Transverse colon (tissue), 4 donors: ENCODE data around the gene MAPKBP1.

Source experiments
- POLR2A ChIP-seq: fragments of 450-650 bp; IDR thresholded peaks from one replicate; pipeline ENCODE4 v1.6.1; 2016; ENCODE audit warnings: antibody characterized with exemption, mild to moderate bottlenecking, moderate library complexity
- POLR2AphosphoS5 ChIP-seq, 3 donors: sonication (generic); formaldehyde crosslinking; IDR thresholded peaks; one replicate each; pipeline ENCODE4 v1.6.1; 2016; ENCODE audit warnings: antibody characterized with exemption in 3 of 3
- TF ChIP-seq, protein P1 (sequence below), 5 experiments: fragments of 200-600 bp in 3 of 5; fragments of 450-650 bp in 2 of 5; sonication (generic) in 3 of 5; IDR thresholded peaks; 1 replicate in 2 of 5; 2 replicates in 3 of 5; pipeline ENCODE4 v1.5.1; 2016 to 2017; ENCODE audit warnings: antibody characterized with exemption in 5 of 5, inconsistent platforms in 3 of 5, mild to moderate bottlenecking in 2 of 5, moderate library complexity in 1 of 5

DNA sequence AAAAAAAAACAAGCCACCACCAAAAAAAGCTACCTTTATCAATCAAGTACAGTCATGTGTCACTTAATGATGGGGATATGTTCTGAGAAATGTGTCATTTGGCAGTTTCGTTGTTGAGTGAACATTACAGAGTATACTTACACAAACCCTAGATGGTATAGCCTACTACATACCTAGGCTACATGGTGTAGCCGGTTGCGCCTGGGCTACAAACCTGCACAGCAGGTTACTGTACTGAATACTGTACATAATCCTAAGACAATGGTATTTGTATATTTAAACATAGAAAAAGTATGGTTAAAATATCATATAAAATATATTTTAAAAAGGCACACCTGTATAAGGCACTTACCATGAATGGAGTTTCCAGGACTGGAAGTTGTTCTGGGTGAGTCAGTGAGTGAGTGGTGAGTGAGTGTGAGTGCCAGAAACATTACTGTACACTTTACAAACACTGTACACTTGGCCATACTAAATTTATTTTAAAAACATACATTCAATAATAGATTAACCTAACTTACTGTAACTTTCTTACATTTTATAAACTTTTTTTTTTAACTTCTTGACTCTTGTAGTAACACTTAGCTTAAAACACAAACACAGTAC is 27.7 kb downstream of the MAPKBP1 start:
- TF ChIP-seq, protein P1, sequence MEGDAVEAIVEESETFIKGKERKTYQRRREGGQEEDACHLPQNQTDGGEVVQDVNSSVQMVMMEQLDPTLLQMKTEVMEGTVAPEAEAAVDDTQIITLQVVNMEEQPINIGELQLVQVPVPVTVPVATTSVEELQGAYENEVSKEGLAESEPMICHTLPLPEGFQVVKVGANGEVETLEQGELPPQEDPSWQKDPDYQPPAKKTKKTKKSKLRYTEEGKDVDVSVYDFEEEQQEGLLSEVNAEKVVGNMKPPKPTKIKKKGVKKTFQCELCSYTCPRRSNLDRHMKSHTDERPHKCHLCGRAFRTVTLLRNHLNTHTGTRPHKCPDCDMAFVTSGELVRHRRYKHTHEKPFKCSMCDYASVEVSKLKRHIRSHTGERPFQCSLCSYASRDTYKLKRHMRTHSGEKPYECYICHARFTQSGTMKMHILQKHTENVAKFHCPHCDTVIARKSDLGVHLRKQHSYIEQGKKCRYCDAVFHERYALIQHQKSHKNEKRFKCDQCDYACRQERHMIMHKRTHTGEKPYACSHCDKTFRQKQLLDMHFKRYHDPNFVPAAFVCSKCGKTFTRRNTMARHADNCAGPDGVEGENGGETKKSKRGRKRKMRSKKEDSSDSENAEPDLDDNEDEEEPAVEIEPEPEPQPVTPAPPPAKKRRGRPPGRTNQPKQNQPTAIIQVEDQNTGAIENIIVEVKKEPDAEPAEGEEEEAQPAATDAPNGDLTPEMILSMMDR (IDR thresholded peaks at IDR 0.05): no peak
- no peak for TF ChIP-seq POLR2AphosphoS5 (IDR thresholded peaks at IDR 0.05)
- TF ChIP-seq POLR2A: no peak
